Measurements from ENCODE around the gene DOCK1.

The DOCK1 gene

DNA sequence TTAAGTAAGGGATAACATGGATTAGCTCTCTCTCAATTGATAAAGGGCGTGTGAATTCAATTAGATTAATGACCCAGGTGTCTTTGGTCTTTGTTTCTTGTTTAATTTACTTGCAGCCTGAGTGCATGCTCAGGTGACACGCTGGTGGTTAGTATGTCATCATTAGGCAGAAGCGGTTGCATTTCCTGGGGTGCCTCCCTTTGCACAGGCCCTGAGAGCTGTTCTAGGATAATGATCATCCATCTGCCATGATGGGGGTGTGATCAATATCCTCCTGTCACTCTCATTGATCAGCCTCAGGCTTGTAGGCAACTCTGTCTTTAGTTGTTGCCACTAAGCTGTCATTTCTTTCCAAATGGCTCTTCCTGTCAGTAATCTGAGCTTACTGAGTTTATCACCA, 544.3 kb downstream of the DOCK1 start:
- no peak for DNase-seq

DNA sequence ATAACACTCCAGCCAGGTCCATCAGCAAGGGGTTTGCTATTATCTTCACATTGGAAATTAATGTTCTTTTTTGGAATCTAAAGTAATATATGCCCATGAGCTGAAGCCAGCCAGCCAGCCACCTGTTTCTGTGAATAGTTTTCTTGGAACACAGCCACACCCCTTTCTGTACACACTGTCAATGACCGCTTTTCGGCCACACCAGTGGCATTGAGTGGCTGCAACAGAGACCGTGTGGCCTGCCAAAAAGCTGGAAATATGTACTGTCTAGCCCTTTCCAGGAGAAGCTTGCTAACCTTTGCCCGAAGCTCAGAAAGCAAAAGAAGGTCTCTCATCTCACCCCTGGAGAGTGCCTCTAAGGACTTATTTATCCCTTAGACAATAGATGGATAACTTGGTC, 545.4 kb downstream of the DOCK1 start:
- no peak for DNase-seq

GRCh38 chr10:127451628-127452027, 546.4 kb downstream of the DOCK1 start:
- DNase-seq, result no peak

GRCh38 chr10:127452568-127452967, 547.3 kb downstream of the DOCK1 start:
- DNase-seq, result no peak

- no peak for DNase-seq
These were observed 548.5 kb downstream of the DOCK1 start for GRCh38 chr10:127453706-127454105.

GRCh38 chr10:127456122-127456521, 550.9 kb downstream of the DOCK1 start:
- no peak for DNase-seq

DNA sequence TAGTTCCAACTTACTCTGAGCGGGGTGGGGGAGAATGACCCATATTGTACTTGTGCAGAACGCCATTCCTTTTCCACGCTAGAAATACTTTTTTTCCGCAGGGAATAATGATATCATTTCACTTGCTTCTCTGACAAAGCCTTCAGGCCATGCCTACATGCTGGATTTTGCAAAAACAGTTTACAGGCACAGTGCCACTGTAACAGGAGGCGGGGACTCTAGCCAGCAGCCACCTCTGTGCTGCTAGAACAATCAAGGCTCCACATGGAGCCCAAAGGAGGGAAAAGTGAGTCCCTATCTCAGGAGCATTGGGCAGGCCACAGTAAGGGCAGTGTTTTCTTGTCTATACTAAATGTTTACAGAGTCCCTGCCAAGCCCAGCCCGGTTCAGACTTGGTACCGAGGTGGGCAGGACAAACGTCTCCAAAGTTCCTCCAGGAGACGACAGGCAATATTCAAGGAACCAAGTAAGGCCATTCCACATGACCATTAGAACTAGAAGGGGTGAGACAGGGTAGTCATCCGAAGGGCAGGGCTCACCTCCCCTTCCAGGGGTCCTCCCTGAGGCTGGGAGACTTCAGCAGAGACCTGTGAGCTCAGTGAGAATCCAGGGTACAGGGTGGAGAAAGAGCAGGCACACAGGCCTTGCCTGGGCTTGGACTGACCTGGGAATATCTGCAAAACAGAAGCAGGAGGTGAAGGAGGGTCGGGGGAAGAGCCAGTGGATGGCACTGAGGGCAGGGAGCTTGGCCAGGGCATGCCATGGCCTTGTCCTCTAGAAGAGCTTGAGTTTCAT, 553.0 kb downstream of the DOCK1 start:
- no peak for DNase-seq

DNA sequence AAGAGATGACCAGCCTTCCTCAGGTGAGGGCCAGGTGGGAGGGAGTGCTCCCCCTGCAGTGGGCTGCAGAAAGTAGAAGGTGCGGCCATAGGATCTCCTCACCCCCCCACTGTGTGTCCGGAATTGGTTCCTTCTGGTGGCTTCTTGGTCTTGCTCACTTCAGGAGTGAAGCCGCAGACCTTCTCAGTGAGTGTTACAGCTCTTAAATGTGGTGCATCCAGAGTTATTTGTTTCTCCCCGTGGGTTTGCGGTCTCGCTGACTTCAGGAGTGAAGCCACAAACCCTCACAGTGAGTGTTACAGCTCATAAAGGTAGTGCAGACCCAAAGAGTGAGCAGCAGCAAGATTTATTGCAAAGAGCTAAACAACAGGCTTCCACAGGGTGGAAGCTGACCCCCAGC, 553.6 kb downstream of the DOCK1 start:
- DNase-seq, result no peak

DNA sequence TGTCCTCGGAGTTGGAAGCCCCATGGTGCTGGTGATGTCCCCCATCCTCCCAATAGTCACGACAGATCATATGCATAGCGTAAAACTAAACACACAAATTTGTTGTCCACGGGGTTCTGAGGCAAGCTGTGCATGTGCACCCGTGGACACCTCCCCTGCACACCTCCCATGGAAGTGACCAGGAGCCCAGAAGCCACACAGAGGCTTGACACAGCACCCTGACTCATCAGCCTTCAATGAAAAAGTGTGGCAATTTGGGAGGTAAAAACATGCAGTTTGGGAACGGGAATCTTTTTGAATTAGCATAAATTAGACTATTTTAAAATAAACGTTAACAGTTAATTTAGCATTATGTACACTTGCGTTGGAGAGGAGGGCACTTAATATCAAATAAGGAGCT, 554.7 kb downstream of the DOCK1 start:
- no peak for DNase-seq

- no peak for DNase-seq
These were observed 557.5 kb downstream of the DOCK1 start for GRCh38 chr10:127462643-127463295.

DNA sequence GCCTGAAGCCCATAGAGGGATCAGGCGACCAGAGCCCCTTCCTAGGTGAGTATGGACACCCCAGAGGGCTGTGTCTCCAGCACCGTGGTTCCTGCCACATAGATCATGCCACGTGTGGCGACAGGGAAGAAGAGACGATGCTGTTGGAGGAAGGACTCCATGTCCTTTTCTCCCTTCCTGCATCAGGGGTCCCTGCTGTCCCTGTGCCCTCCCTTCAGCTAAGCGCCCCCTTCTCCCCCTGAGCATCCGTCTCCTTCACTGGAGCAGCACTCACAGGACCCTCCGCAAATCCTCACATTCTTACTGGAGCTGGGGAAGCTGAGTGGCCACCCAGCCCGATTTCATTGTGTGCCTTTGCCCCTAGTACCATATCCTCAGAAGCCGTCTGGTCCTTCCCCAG, 558.3 kb downstream of the DOCK1 start:
- no peak for DNase-seq

DNA sequence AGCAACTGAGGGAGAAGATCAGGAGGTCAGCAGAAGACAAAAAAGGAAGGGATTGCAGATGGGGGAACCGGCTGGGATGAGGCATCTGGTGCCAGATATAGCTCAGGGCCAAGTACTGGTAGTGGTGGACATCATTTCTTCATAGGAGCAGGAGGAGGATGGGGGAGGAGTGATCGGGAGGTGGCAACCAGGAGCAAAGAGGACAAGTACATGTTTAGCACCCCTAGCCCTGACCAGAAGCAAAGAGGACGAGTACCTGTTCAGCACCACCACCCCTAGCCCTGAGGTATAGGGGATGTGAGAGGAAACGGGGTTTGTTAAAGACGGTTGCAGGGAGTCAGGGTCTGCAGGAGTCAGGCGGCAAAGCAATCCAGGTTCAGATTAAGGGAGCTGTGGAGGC, 559.3 kb downstream of the DOCK1 start:
- no peak for DNase-seq

GRCh38 chr10:127467811-127468210, 562.6 kb downstream of the DOCK1 start:
- DNase-seq, result no peak

DNA sequence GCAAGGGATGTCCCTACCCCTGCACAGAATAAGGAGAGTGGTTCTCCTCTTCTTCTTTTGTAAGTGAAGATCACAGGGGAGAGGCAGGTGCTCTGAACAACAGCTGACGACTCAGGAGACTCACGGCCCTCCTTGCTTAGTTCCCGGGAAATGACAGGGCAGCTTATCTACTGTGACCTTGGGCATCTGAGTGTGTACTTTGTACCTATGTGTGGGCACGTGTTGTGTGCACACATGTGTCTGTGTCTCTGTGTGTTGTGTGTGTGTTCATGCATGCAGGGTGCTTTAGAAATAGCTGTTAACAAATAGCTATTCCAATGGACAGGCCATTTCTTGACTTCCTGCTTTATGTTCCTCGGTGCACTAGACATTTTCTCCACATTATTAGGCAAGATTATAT, 563.4 kb downstream of the DOCK1 start:
- no peak for DNase-seq

DNA sequence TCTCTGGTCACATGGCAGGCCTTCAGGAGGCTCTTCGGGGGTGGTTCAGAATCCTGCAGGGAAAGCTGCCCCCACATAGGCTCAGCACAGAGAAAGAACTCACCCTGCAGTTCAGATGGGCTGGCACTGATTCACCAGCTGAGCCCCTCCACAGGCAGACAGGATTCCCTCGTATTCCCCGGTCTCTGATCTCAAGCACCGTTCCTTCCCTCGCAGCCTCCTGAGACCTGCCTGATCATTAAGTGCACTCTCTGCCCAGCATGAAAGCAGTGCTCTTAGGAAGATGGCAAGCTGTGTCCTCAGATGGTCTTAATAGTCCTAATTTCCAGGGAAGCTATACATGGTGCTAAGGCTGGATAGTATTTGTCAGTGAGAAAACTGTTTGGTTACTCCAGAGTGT, 565.7 kb downstream of the DOCK1 start:
- no peak for DNase-seq

DNA sequence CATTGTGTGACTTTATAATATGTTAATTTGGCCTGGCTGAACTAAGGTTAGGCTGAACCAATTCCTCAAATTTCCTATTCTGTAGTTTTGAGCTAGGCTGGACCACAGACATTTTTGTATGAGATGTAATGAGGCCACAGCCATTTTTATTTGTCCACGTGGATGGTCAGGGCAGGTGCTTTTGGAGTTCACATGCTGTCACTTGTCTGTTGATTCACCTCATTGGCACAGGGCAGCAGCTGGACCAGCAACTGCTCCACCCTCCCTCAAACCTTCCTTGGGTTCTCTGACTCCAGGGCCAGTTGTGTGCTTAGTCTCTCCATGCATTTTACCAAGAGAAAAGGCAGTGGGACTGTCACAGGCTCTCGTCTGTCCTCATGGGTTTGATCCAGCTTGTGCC, 567.7 kb downstream of the DOCK1 start:
- no peak for DNase-seq

GRCh38 chr10:127474501-127474900, 569.3 kb downstream of the DOCK1 start:
- DNase-seq, result no peak

DNA sequence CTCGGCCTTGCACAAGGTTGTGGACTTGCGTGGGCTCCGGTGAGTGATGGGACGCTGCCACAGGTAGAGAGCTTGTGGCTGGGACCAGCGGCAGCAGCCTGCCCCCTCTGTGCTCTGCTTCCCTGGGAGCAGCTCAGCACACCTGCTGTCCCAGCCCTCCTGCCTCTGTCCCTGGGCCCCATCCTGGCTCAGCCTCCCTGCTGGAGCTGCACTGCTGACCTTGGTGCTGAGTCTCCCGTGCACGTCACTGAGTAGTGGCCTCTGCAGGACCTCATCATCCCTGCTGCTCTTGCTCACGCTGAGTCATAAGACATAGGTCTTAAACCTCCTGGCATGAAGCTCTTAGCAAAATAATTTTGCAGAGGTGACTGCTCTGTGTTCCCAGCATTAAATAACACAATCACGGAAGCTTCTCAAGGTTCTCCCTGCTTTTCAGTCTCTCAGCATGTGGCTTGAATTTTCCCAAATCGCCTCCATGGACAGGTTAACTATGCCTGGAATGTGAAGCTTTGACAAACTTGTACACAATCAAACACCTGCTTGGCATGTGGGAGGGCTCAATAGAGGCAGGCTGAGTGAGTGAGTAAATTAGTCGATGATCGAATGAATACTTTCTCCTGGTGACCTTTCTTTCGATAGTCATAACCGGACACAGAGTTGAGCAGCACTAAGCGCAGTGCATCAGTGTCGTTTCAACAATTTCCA, 580.1 kb downstream of the DOCK1 start:
- no peak for DNase-seq

DNA sequence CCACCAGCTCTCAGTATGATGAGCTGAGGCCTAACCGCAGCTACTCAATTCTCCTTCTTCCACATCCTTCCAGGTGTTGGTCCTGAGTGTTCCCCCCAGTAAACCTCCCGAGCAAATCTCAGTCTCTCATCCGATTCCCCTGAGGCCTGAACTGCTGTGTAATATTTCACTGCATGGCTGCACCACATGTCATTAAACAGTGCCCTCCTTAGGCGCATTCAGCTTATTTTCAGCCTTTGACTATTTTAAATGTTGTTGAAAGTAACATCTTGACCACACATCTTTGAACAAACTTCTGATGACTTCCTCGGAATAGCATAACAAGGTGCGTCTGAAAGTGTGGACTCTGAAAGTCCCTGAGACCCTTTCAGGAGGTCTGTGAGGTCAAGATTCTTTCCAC, 581.1 kb downstream of the DOCK1 start:
- no peak for DNase-seq

DNA sequence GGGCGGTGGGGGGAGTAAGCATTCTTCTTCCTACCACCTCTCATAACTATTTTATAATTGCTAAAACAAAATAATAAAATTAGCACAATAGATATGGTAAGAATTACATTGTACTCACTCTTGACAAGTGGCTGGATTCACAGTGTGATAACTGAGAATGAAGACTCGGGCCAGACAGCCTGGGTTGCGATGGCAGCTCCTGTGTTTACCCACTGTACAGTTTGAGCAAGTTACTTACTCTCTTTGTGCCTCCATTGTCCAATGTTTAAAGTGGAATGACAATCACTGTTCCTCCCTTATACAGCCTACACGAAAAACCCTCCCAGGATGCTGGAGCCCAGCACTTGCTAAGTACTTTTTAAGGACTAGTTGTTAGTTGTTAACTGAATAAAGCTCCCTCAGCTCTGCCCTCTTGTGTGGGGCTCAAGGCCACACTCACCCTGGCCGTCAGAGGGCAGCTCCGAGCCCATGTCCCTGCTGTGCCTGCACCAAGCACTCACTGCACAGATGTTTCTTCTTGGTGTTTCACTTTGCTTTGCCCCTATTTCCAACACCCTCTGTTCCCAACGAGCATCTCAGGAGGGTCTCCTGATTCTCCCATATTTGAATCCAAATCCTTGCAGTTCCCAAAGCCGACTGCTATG, 587.5 kb downstream of the DOCK1 start:
- DNase-seq, result no peak

- DNase-seq, result no peak
These were observed 590.8 kb downstream of the DOCK1 start for GRCh38 chr10:127496035-127496434.

DNA sequence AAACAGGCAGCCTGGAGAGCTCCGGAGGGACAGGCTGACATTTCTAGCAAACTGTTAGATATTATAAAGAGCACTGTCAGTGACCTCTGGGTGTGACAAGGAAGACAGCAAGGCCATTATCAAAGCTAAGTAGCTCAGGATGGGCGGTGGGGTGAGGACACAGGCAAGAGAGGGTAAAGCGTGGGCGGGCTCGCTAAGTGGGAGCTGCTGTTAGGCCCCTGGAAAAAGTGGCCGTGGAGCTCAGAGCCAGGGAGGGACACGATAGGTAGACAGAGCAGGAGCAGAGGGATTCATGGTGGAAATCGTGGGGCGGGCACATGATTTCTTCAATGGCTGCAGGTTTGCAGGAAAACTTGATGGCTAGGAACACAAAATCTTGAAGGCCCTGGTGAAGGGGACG, 592.5 kb downstream of the DOCK1 start:
- no peak for DNase-seq

DNA sequence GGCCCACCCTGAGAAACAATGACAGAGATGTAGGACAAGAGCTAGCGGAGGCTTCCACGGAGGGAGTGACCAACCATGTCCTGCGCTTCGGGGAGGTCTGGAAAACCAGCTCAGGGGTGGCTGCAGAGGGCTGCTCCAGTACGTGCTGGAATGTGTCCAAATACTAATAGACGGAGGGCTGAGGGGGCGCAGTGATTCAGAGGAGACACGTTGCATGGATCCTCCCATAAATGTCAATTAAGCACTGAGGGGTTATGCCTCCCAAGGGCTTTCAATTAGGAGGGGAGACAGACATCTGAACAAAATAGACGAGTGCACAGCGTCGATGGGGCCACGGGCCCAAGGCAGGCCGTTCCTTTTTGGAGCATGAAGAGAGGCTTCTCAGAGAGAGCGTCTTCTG, 592.9 kb downstream of the DOCK1 start:
- DNase-seq, result no peak

- DNase-seq, result no peak
These were observed 594.9 kb downstream of the DOCK1 start for GRCh38 chr10:127500127-127500526.
